KOPT-K1 (cell line): ENCODE data around the gene PPP1R16B.
"Not testable (repeated sequence)": the region's sequence is repeated elsewhere in the genome, so short reads cannot be mapped to it uniquely, and the experiment has no call there.

Experiments
- H3K27ac ChIP-seq: fragments of 200-600 bp; sonication (generic); 2 replicates; pipeline ENCODE4 v1.5.1; 2016; ENCODE audit warnings: antibody characterized with exemption, mild to moderate bottlenecking, low read depth, low read length; ENCODE audit not compliant: poor library complexity, severe bottlenecking
- H3K36me3 ChIP-seq: fragments of 200-600 bp; sonication (generic); 2 replicates; pipeline ENCODE4 v1.5.1; 2017; ENCODE audit warnings: antibody characterized with exemption, mild to moderate bottlenecking, low read length, moderate library complexity; ENCODE audit not compliant: insufficient read depth
- H3K9me3 ChIP-seq: fragments of 200-600 bp; sonication (generic); 2 replicates; pipeline ENCODE4 v1.5.1; 2017; ENCODE audit warnings: antibody characterized with exemption, low read length, mild to moderate bottlenecking; ENCODE audit not compliant: insufficient read depth, poor library complexity, severe bottlenecking

Gene PPP1R16B

GRCh38 chr20:38779247-38780097 is 26.0 kb upstream of the PPP1R16B start:
- H3K27ac ChIP-seq = no peak overlapping the region
- peaks cover 4% of the 10 kb centered on the region for H3K36me3 ChIP-seq
- H3K9me3 ChIP-seq = no peaks in the 10 kb centered on the region

GRCh38 chr20:38782275-38782674 is 23.2 kb upstream of the PPP1R16B start:
- H3K9me3 ChIP-seq = no peaks in the 10 kb centered on the region
- H3K36me3 ChIP-seq = no peaks in the 10 kb centered on the region
- H3K27ac ChIP-seq = no peak overlapping the region

- Histone ChIP-seq H3K27ac (no peak overlapping the region), H3K9me3 (no peaks in the 10 kb centered on the region), H3K36me3 (no peaks in the 10 kb centered on the region)
Observed at GRCh38 chr20:38787870-38788269, 17.6 kb upstream of the PPP1R16B start.

GRCh38 chr20:38789503-38790199 is 15.8 kb upstream of the PPP1R16B start:
- Histone ChIP-seq H3K36me3 (no peaks in the 10 kb centered on the region), H3K27ac (no peak overlapping the region), H3K9me3 (no peaks in the 10 kb centered on the region)

DNA sequence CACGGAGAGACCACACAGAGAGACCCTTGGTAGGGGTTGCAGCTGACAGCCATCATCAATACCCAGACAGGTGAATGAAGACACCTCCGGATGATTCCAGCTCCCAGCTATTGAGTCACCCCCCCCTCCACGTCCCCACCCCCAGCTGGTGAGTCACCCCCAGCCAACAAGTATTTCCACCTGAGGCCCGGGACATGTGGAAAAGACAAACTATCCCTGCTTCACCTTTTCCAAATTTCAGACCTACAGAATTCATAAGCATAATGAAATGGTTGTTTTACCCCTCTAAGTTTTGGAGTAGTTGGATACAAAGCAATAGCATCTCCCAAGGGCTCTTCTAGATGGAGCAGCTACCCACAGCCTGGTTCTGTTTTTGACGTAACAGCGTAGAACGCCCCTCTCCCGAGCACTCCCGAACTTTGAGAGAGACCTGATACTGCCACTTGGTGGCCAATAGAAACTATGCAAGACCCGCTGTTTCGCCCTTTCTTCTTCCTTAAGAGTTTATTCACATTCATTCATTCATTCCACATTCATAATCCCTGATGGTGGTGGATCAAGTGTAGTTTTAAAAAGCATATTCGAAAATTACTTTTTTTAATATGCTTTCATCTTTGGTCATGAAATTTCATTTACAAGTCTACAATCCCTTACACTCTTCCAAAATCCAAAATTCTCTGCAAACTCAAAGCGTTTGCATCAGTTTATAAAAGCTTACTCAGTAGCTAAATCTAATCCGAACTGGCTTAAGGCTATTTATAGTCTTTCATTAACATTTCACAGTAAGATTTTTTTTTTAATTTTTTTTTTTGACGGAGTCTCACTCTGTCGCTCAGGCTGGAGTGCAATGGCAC is 15.1 kb upstream of the PPP1R16B start:
- Histone ChIP-seq H3K36me3 (no peaks in the 10 kb centered on the region), H3K9me3 (no peaks in the 10 kb centered on the region), H3K27ac (no peak overlapping the region)

GRCh38 chr20:38791291-38791690 is 14.2 kb upstream of the PPP1R16B start:
- Histone ChIP-seq H3K36me3 (no peaks in the 10 kb centered on the region), H3K27ac (no peak overlapping the region)

DNA sequence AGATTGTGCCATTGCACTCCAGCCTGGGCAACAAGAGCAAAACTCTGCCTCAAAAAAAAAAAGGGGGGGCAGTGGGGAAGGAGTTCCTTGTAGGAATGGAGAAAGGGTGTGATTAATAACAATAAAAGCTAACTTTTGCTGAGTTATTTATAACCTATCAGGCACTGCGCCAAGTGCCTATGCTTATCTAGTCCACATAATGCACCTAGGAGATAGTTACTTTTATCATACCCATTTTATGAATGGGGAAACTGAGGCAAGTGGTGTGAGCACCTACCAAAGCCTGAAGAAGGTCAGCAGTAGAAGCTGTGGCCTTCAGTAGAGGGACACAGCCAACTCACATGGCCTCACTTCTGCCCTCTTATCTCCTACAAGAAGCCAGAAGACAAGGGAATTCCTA is 13.6 kb upstream of the PPP1R16B start:
- Histone ChIP-seq H3K36me3 (no peaks in the 10 kb centered on the region), H3K9me3 (no peaks in the 10 kb centered on the region), H3K27ac (no peak overlapping the region)

More at GRCh38 chr20:38791291-38791690, 14.2 kb upstream of the PPP1R16B start:
- no peaks in the 10 kb centered on the region for H3K9me3 ChIP-seq

DNA sequence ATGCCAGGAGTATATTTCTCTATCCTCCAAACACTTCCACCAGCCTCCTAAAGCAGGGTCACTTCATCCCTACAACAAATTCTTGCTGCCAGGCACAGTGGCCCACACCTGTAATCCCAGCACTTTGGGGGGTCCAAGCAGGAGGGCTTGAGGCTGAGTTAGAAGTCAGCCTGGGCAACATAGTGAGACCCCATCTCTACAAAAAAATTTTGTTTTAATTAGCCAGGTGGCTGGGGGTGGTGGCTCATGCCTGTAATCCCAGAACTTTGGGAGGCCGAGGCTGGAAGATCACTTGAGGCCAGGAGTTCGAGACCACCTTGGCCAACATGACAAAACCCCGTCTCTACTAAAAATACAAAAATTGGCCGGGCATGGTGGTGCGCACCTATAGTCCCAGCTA is 11.4 kb upstream of the PPP1R16B start:
- peaks cover 11% of the 10 kb centered on the region for H3K9me3 ChIP-seq
- H3K36me3 ChIP-seq, H3K27ac ChIP-seq: not testable (repeated sequence)

GRCh38 chr20:38798266-38798665 is 7.2 kb upstream of the PPP1R16B start:
- Histone ChIP-seq H3K36me3 (no peaks in the 10 kb centered on the region), H3K9me3 (peaks cover 11% of the 10 kb centered on the region), H3K27ac (no peak overlapping the region)

DNA sequence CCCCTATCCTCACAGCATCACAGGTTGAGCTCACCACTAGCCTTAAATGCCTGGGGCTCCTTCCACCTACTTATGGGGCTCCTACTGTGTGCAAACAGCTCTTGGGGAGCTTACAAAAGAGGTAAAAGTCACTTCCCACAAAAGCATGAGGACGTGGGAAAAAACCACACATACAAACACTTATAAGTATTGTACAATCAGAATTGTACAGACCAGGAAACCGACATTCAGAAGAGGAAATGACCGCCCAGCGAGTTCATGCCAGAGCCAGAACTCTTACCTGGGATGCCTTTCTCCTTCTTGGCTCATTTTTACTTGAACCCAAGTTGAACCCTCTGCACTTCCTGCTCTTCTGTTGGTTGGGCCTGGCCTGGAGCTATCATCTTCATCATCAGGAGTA is 6.3 kb upstream of the PPP1R16B start:
- no peak overlapping the region for H3K27ac ChIP-seq
- H3K36me3 ChIP-seq = no peaks in the 10 kb centered on the region
- H3K9me3 ChIP-seq = peaks cover 11% of the 10 kb centered on the region

GRCh38 chr20:38800882-38801281 is 4.6 kb upstream of the PPP1R16B start:
- H3K36me3 ChIP-seq = no peaks in the 10 kb centered on the region
- peaks cover 11% of the 10 kb centered on the region for H3K9me3 ChIP-seq
- no peak overlapping the region for H3K27ac ChIP-seq

DNA sequence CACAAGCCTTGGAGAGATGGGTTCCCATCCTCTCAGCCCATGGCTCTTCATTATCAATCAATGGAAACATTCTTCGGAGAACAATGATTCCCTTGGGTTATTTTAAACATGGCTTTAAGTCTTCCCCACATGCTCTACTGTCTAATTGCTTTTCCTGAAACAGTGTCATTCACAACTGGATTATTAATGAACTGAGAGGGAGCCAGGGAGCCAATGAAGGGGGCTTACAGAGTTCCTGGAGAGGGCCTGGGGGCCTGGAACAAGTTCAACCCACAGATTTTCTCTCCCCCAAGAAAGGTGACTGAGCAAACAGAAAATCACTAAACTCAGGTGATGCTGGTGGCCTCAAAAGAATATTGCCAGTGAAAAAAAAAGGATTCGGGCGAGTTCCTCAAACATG is 1.3 kb upstream of the PPP1R16B start:
- Histone ChIP-seq H3K36me3 (no peaks in the 10 kb centered on the region), H3K27ac (peak overlapping the region; percentile 92), H3K9me3 (no peaks in the 10 kb centered on the region)

DNA sequence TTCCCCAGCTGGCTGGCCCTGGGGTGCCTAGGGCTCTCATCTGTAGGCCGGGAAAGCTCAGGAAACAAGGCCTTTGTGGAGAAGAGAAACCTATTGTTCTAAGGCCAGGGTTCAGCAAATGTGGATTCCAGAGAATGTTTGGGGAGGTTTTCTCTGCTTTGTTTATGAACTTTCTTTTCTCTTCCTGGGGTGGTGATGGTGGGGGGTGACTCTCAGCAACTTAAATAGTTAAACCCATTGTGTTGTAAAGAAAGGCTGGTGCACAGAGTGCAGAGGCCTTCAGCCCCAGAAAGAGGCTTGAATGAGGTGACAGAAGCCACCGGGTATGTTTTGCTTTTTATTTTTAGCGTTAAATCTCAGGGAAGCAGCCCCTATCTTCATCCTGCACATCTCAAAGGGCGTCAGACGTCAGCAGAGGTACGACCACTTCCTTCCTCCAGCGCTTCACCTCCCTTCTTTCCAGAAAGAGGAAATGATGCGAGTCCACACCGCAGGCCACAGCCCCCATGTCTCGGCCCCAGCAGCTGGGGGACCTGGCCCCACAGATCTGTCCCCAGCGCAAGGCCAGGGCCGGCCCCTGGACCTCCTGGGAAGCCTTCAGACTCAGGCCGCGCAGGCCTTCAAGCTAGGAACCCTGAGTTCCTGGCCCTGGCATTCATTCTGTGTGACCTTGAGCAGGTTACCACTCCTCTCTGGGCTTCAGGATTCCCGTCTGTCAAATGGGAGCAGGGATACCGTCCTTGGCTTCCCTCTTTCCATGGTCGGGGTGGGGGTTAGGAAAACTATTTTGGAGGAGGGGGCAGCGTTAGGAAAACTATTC is 605 bp upstream of the PPP1R16B start:
- H3K27ac ChIP-seq = peak overlapping the region; percentile 92

More for the DNA sequence above, 605 bp upstream of the PPP1R16B start:
- no peaks in the 10 kb centered on the region for H3K9me3 ChIP-seq
- H3K36me3 ChIP-seq = no peaks in the 10 kb centered on the region
